T-helper 17 cell (primary cell): ENCODE data around the gene SETD3. TPM values are rescaled to one million over a fixed set of nuclear protein-coding genes. Genes with fewer than 3 reads are reported as not detected.
A peak's percentile ranks its signal among the peaks of the same experiment; 100 is the strongest.

Experiments
- ATAC-seq: fragments of 150-1000 bp; cut with Tn5 transposase; 2 replicates; pipeline ENCODE4 v1.10.0; 2021; ENCODE audit warnings: mild to moderate bottlenecking, moderate library complexity
- DNase-seq, 3 donors: peaks; one replicate each; pipeline versions ENCODE4 v3.0.0 to v3.0.0-alpha.2; 2020 to 2021
- H3K9me3 ChIP-seq: one replicate; pipeline ENCODE4 v1.7.0; 2013; ENCODE audit warnings: low read length, mild to moderate bottlenecking; ENCODE audit not compliant: control insufficient read depth, poor library complexity, severe bottlenecking
- H3K27ac Mint-ChIP-seq: one replicate; pipeline ENCODE4 v1.8.0; 2022; ENCODE audit warnings: mild to moderate bottlenecking, moderate library complexity, mixed read lengths
- H3K27me3 Mint-ChIP-seq: one replicate; pipeline ENCODE4 v1.8.0; 2022; ENCODE audit warnings: mixed read lengths
- H3K36me3 Mint-ChIP-seq: one replicate; pipeline ENCODE4 v1.8.0; 2022; ENCODE audit warnings: low read depth, mixed read lengths
- H3K4me1 Mint-ChIP-seq: one replicate; pipeline ENCODE4 v1.8.0; 2022; ENCODE audit warnings: mild to moderate bottlenecking, mixed read lengths
- H3K4me3 Mint-ChIP-seq: one replicate; pipeline ENCODE4 v1.8.0; 2022; ENCODE audit warnings: mild to moderate bottlenecking, moderate library complexity, mixed read lengths
- total RNA-seq, 4 donors: library from RNA in 2 of 4; stranded (reverse) in 2 of 4; gene quantifications; one replicate each; pipeline ENCODE4 v1.2.3 and lab custom pipeline; 2022 to 2026

Gene SETD3
- total RNA-seq (10 to 100 TPM; 38.2 to 47.6 TPM), total RNA-seq (lab: John Stamatoyannopoulos, UW) (84.3 to 110 reads per million in 2 donors)

- Mint-ChIP-seq H3K4me3 (peak within 1 kb of the TSS; percentile 99), H3K27ac (peak within 1 kb of the TSS; percentile 97), H3K27me3 (no peaks in the 10 kb centered on the region), H3K36me3 (peaks cover 3% of the 10 kb centered on the region), H3K4me1 (peaks cover 53% of the 10 kb centered on the region)
- no peaks in the 10 kb centered on the region for H3K9me3 ChIP-seq
- ATAC-seq (no peak), DNase-seq (peak; percentile 17 to 25 (median 21))
Measured at GRCh38 chr14:99479906-99480869, at the start of gene SETD3. SETD3 (minus strand) TSS chr14:99480859; CDS start chr14:99465805, 15,054 bp downstream.

- no peak for ATAC-seq
- Mint-ChIP-seq H3K4me3 (no peak overlapping the region), H3K36me3 (no peaks in the 10 kb centered on the region)
Measured at GRCh38 chr14:99529899-99530298, 49.2 kb upstream of the SETD3 start.

GRCh38 chr14:99527427-99528076 lies 46.9 kb upstream of the SETD3 start:
- Mint-ChIP-seq H3K36me3 (no peaks in the 10 kb centered on the region), H3K27ac (peak overlapping the region; percentile 2), H3K27me3 (no peaks in the 10 kb centered on the region), H3K4me3 (no peak overlapping the region), H3K4me1 (peaks cover 9% of the 10 kb centered on the region)
- DNase-seq (no peak), ATAC-seq (no peak)
- no peaks in the 10 kb centered on the region for H3K9me3 ChIP-seq

More at GRCh38 chr14:99529899-99530298, 49.2 kb upstream of the SETD3 start:
- H3K27me3 Mint-ChIP-seq, result no peaks in the 10 kb centered on the region
- no peak for DNase-seq
- no peaks in the 10 kb centered on the region for H3K9me3 ChIP-seq
- H3K4me1 Mint-ChIP-seq, result peaks cover 5% of the 10 kb centered on the region
- no peak overlapping the region for H3K27ac Mint-ChIP-seq

GRCh38 chr14:99527026-99527425 lies 46.4 kb upstream of the SETD3 start:
- Mint-ChIP-seq H3K27ac (peak overlapping the region; percentile 2), H3K27me3 (no peaks in the 10 kb centered on the region), H3K4me1 (peaks cover 9% of the 10 kb centered on the region), H3K36me3 (no peaks in the 10 kb centered on the region), H3K4me3 (no peak overlapping the region)
- DNase-seq, result no peak
- no peaks in the 10 kb centered on the region for H3K9me3 ChIP-seq
- ATAC-seq, result no peak

GRCh38 chr14:99525699-99526080 lies 45.0 kb upstream of the SETD3 start:
- ATAC-seq (no peak), DNase-seq (no peak)
- peak overlapping the region; percentile 67 for H3K4me3 Mint-ChIP-seq
- no peaks in the 10 kb centered on the region for H3K36me3 Mint-ChIP-seq
- peaks cover 11% of the 10 kb centered on the region for H3K4me1 Mint-ChIP-seq
- no peak overlapping the region for H3K27ac Mint-ChIP-seq
- H3K27me3 Mint-ChIP-seq, result no peaks in the 10 kb centered on the region
- no peaks in the 10 kb centered on the region for H3K9me3 ChIP-seq

GRCh38 chr14:99524804-99525698 lies 44.4 kb upstream of the SETD3 start:
- Mint-ChIP-seq H3K27ac (peak overlapping the region; percentile 77), H3K27me3 (no peaks in the 10 kb centered on the region), H3K4me1 (peaks cover 11% of the 10 kb centered on the region), H3K4me3 (peak overlapping the region; percentile 67), H3K36me3 (no peaks in the 10 kb centered on the region)
- ATAC-seq (peak; percentile 60), DNase-seq (no peak)
- no peaks in the 10 kb centered on the region for H3K9me3 ChIP-seq

- H3K27me3 Mint-ChIP-seq, result no peaks in the 10 kb centered on the region
- H3K27ac Mint-ChIP-seq, result no peak overlapping the region
- peaks cover 11% of the 10 kb centered on the region for H3K4me1 Mint-ChIP-seq
- H3K9me3 ChIP-seq, result no peaks in the 10 kb centered on the region
- no peak for DNase-seq
- ATAC-seq, result no peak
- no peaks in the 10 kb centered on the region for H3K36me3 Mint-ChIP-seq
- H3K4me3 Mint-ChIP-seq, result no peak overlapping the region
Measured at GRCh38 chr14:99524091-99524661, 43.5 kb upstream of the SETD3 start.

GRCh38 chr14:99523704-99524055 lies 43.0 kb upstream of the SETD3 start:
- peaks cover 11% of the 10 kb centered on the region for H3K4me1 Mint-ChIP-seq
- no peaks in the 10 kb centered on the region for H3K27me3 Mint-ChIP-seq
- no peak for ATAC-seq
- DNase-seq, result no peak
- no peak overlapping the region for H3K27ac Mint-ChIP-seq
- no peaks in the 10 kb centered on the region for H3K36me3 Mint-ChIP-seq
- no peak overlapping the region for H3K4me3 Mint-ChIP-seq
- no peaks in the 10 kb centered on the region for H3K9me3 ChIP-seq

GRCh38 chr14:99522934-99523703 lies 42.5 kb upstream of the SETD3 start:
- Mint-ChIP-seq H3K27ac (no peak overlapping the region), H3K4me3 (no peak overlapping the region), H3K36me3 (no peaks in the 10 kb centered on the region), H3K27me3 (no peaks in the 10 kb centered on the region), H3K4me1 (peaks cover 11% of the 10 kb centered on the region)
- no peak for ATAC-seq
- H3K9me3 ChIP-seq, result no peaks in the 10 kb centered on the region
- no peak for DNase-seq

- H3K36me3 Mint-ChIP-seq, result no peaks in the 10 kb centered on the region
- ATAC-seq (no peak), DNase-seq (no peak)
- H3K4me1 Mint-ChIP-seq, result peaks cover 11% of the 10 kb centered on the region
- no peaks in the 10 kb centered on the region for H3K9me3 ChIP-seq
- no peak overlapping the region for H3K4me3 Mint-ChIP-seq
- no peaks in the 10 kb centered on the region for H3K27me3 Mint-ChIP-seq
- H3K27ac Mint-ChIP-seq, result no peak overlapping the region
Measured at GRCh38 chr14:99522457-99522891, 41.8 kb upstream of the SETD3 start.

- no peak overlapping the region for H3K4me3 Mint-ChIP-seq
- H3K27me3 Mint-ChIP-seq, result no peaks in the 10 kb centered on the region
- no peak for DNase-seq
- H3K27ac Mint-ChIP-seq, result no peak overlapping the region
- peaks cover 11% of the 10 kb centered on the region for H3K4me1 Mint-ChIP-seq
- no peaks in the 10 kb centered on the region for H3K9me3 ChIP-seq
- no peaks in the 10 kb centered on the region for H3K36me3 Mint-ChIP-seq
- ATAC-seq, result no peak
Measured at GRCh38 chr14:99522025-99522401, 41.4 kb upstream of the SETD3 start.
